PC-3 (cell line): ENCODE results near the gene DEPP1. TPM values are rescaled to one million over a fixed set of nuclear protein-coding genes. Genes with fewer than 3 reads are reported as not detected.

Experiments used
- ATAC-seq: fragments of 200-7000 bp; cut with Tn5 transposase; 2 replicates; pipeline ENCODE4 v1.9.1; 2020; ENCODE audit warnings: mild to moderate bottlenecking, moderate library complexity
- BruUV-seq: library from RNA; stranded (reverse); fragments of 400-500 nt; replicated peaks from 2 replicates; lab custom pipeline; 2021; lab: Mats Ljungman, UMichigan
- CTCF ChIA-PET: fragments of 300-600 bp; sonication (Branson Sonifier 250); formaldehyde crosslinking; loops from one replicate; lab custom pipeline; 2022; ENCODE audit warnings: antibody characterized with exemption; lab: Charles Lee
- POLR2A ChIA-PET: fragments of 300-600 bp; sonication (Branson Sonifier 250); formaldehyde crosslinking; loops from one replicate; lab custom pipeline; 2022; ENCODE audit warnings: antibody characterized with exemption; ENCODE audit not compliant: unreplicated experiment; lab: Charles Lee
- DNase-seq: peaks from one replicate; pipeline ENCODE4 v3.0.0-alpha.2; 2015
- H2AFZ ChIP-seq: fragments of 300-600 bp; sonication (generic); 2 replicates; pipeline ENCODE4 v1.6.0; 2016; ENCODE audit warnings: antibody characterized with exemption, low read length
- H3F3A ChIP-seq: fragments of 300-600 bp; sonication (generic); one replicate; pipeline ENCODE4 v1.6.0; 2017; ENCODE audit warnings: antibody characterized with exemption, low read length, control low read depth, mild to moderate bottlenecking; ENCODE audit not compliant: unreplicated experiment
- H3K27ac ChIP-seq: fragments of 300-600 bp; sonication (generic); 2 replicates; pipeline ENCODE4 v1.5.1; 2016; ENCODE audit warnings: mild to moderate bottlenecking, low read length
- H3K27me3 ChIP-seq: fragments of 300-600 bp; sonication (generic); 2 replicates; pipeline ENCODE4 v1.6.1; 2016; ENCODE audit warnings: low read length, mixed read lengths
- H3K36me3 ChIP-seq: fragments of 300-600 bp; sonication (generic); 2 replicates; pipeline ENCODE4 v1.6.1; 2016; ENCODE audit warnings: low read depth, mixed run types, low read length, mixed read lengths
- H3K4me1 ChIP-seq: fragments of 300-600 bp; sonication (generic); 2 replicates; pipeline ENCODE4 v1.5.1; 2016; ENCODE audit warnings: low read length; ENCODE audit not compliant: insufficient read depth
- H3K4me2 ChIP-seq: fragments of 300-600 bp; sonication (generic); 2 replicates; pipeline ENCODE4 v1.6.0; 2016; ENCODE audit warnings: low read length
- H3K4me3 ChIP-seq: fragments of 300-600 bp; sonication (generic); 2 replicates; pipeline ENCODE4 v1.5.1; 2016; ENCODE audit warnings: mild to moderate bottlenecking, low read length, mixed read lengths
- H3K79me2 ChIP-seq: fragments of 300-600 bp; sonication (generic); 2 replicates; pipeline ENCODE4 v1.6.1; 2017; ENCODE audit warnings: low read length, mixed read lengths
- H3K9ac ChIP-seq: fragments of 300-600 bp; sonication (generic); 2 replicates; pipeline ENCODE4 v1.6.0; 2016; ENCODE audit warnings: mild to moderate bottlenecking, low read length
- H3K9me2 ChIP-seq: fragments of 300-600 bp; sonication (generic); replicated peaks from 2 replicates; pipeline ENCODE4 v1.6.1; 2016; ENCODE audit warnings: mixed run types, low read length, mixed read lengths
- H3K9me3 ChIP-seq: fragments of 300-600 bp; sonication (generic); 2 replicates; pipeline ENCODE4 v1.6.1; 2016; ENCODE audit warnings: low read length, mixed read lengths
- H4K20me1 ChIP-seq: fragments of 300-600 bp; sonication (generic); 2 replicates; pipeline ENCODE4 v1.6.1; 2016; ENCODE audit warnings: low read length, mixed read lengths
- CTCF ChIP-seq: fragments of 300-600 bp; sonication (generic); conservative IDR thresholded peaks from 2 replicates; pipeline ENCODE4 v1.5.1; 2017; ENCODE audit warnings: antibody characterized with exemption, low read depth, mild to moderate bottlenecking, low read length
- EZH2 ChIP-seq: fragments of 300-600 bp; sonication (generic); IDR thresholded peaks from one replicate; pipeline ENCODE4 v1.6.1; 2017; ENCODE audit warnings: antibody characterized with exemption, mild to moderate bottlenecking, low read length; ENCODE audit not compliant: unreplicated experiment
- EZH2phosphoT487 ChIP-seq: fragments of 300-600 bp; sonication (generic); IDR thresholded peaks from 2 replicates; pipeline ENCODE4 v1.6.1; 2018; ENCODE audit warnings: mild to moderate bottlenecking, antibody characterized with exemption, low read length, borderline replicate concordance
- intact Hi-C: fragments of 100-400 bp; cut with micrococcal nuclease; formaldehyde crosslinking; loops from 2 replicates; pipeline ENCODE4 v1.9.0; 2023
- total RNA-seq: library from RNA; depleted of rRNA; stranded (reverse); fragments of >200 nt; gene quantifications from 2 replicates; pipeline ENCODE4 v1.2.3, GENCODE V29; 2014

DEPP1 gene
- total RNA-seq, 1 experiment from 2014 or later, result 9.0 TPM

- no peaks in the 10 kb centered on the region for H3K27me3 ChIP-seq
- no peaks in the 10 kb centered on the region for H3K36me3 ChIP-seq
- TF ChIP-seq EZH2phosphoT487, result no peak
- no peak for TF ChIP-seq CTCF
- no peak for TF ChIP-seq EZH2
- no peak overlapping the region for H2AFZ ChIP-seq
- intact Hi-C loops, result no loop called here
- BruUV-seq, result no TSS peak
- no peak overlapping the region for H3K27ac ChIP-seq
- H3K79me2 ChIP-seq, result peaks cover 13% of the 10 kb centered on the region
- no peak overlapping the region for H3K9ac ChIP-seq
- H3K9me3 ChIP-seq, result no peaks in the 10 kb centered on the region
- no peak for ATAC-seq
- peaks cover 15% of the 10 kb centered on the region for H3K4me1 ChIP-seq
- no peaks in the 10 kb centered on the region for H3K9me2 ChIP-seq
- H4K20me1 ChIP-seq, result no peaks in the 10 kb centered on the region
- CTCF ChIA-PET, result no interaction called here
- H3K4me2 ChIP-seq, result no peak overlapping the region
- H3F3A ChIP-seq, result no peaks in the 10 kb centered on the region
- no peak for DNase-seq
- POLR2A ChIA-PET, result no interaction called here
- H3K4me3 ChIP-seq, result no peak overlapping the region
These were observed 24.6 kb downstream of the DEPP1 start for GRCh38 chr10:44954042-44954441.

DNA sequence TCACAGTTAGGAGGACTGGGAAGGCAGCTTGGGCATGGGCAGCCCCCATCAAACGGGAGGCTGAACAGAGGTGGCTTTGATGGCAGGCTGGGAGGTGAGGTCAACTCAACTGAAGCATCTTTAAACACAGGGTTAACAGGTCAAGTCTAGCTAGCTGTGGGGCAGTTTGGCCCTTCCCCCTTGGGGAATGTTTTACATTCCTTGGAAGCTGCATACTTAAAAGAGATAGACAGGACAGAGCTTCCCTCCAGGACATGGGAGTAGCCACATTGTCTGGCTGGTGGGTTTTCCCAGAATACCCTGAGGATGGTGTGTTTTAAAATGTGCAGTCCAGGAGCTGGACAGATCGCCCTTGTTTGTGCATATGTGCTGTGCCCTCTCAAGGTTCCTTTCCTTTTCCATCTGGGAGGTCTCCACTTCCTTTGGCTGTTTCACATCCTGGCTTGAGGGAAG, 25.8 kb downstream of the DEPP1 start:
- no peaks in the 10 kb centered on the region for H3K36me3 ChIP-seq
- H3K9me2 ChIP-seq, result no peaks in the 10 kb centered on the region
- intact Hi-C loops, result no loop called here
- ChIA-PET POLR2A (no interaction called here), CTCF (no interaction called here)
- H3K4me3 ChIP-seq, result no peak overlapping the region
- H3K9ac ChIP-seq, result no peak overlapping the region
- BruUV-seq, result no TSS peak
- no peaks in the 10 kb centered on the region for H3K27me3 ChIP-seq
- H3K4me1 ChIP-seq, result peaks cover 4% of the 10 kb centered on the region
- no peaks in the 10 kb centered on the region for H3F3A ChIP-seq
- H3K9me3 ChIP-seq, result no peaks in the 10 kb centered on the region
- no peak overlapping the region for H3K4me2 ChIP-seq
- H4K20me1 ChIP-seq, result no peaks in the 10 kb centered on the region
- H3K79me2 ChIP-seq, result peaks cover 5% of the 10 kb centered on the region; the same call in 1 of the 2 replicates
- no peak overlapping the region for H2AFZ ChIP-seq
- no peak overlapping the region for H3K27ac ChIP-seq
- DNase-seq, result no peak
- TF ChIP-seq EZH2 (no peak), EZH2phosphoT487 (no peak), CTCF (no peak)
- no peak for ATAC-seq

GRCh38 chr10:44951576-44952226, 26.9 kb downstream of the DEPP1 start:
- Histone ChIP-seq H3K4me3 (no peak overlapping the region), H3K36me3 (no peaks in the 10 kb centered on the region), H3K27me3 (no peaks in the 10 kb centered on the region), H3K27ac (no peak overlapping the region), H2AFZ (no peak overlapping the region), H3K4me1 (no peaks in the 10 kb centered on the region), H3F3A (no peaks in the 10 kb centered on the region), H4K20me1 (no peaks in the 10 kb centered on the region), H3K9ac (no peak overlapping the region), H3K79me2 (no peaks in the 10 kb centered on the region), H3K9me2 (no peaks in the 10 kb centered on the region), H3K9me3 (no peaks in the 10 kb centered on the region), H3K4me2 (no peak overlapping the region)
- intact Hi-C loops, result no loop called here
- CTCF ChIA-PET, result no interaction called here
- no peak for TF ChIP-seq CTCF
- TF ChIP-seq EZH2phosphoT487, result no peak
- TF ChIP-seq EZH2, result no peak
- ATAC-seq, result no peak
- POLR2A ChIA-PET, result no interaction called here
- DNase-seq, result no peak
- no TSS peak for BruUV-seq
